GM12875 (cell line): ENCODE measurements around the gene KCNK4.

ENCODE experiments used
- H3K4me3 ChIP-seq: one replicate; pipeline ENCODE4 v1.5.1; 2011; ENCODE audit warnings: low read depth, low read length, control low read depth
- TF ChIP-seq, protein P1 (sequence below): IDR thresholded peaks from 2 replicates; pipeline ENCODE4 v1.5.1; 2011; ENCODE audit warnings: low read depth, mild to moderate bottlenecking, control low read depth, inconsistent platforms, low read length, moderate library complexity, borderline replicate concordance; ENCODE audit not compliant: insufficient read depth

The KCNK4 gene

GRCh38 chr11:64303109-64304031 lies 12.3 kb downstream of the KCNK4 start:
- TF ChIP-seq, protein P1, sequence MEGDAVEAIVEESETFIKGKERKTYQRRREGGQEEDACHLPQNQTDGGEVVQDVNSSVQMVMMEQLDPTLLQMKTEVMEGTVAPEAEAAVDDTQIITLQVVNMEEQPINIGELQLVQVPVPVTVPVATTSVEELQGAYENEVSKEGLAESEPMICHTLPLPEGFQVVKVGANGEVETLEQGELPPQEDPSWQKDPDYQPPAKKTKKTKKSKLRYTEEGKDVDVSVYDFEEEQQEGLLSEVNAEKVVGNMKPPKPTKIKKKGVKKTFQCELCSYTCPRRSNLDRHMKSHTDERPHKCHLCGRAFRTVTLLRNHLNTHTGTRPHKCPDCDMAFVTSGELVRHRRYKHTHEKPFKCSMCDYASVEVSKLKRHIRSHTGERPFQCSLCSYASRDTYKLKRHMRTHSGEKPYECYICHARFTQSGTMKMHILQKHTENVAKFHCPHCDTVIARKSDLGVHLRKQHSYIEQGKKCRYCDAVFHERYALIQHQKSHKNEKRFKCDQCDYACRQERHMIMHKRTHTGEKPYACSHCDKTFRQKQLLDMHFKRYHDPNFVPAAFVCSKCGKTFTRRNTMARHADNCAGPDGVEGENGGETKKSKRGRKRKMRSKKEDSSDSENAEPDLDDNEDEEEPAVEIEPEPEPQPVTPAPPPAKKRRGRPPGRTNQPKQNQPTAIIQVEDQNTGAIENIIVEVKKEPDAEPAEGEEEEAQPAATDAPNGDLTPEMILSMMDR: no peak
- H3K4me3 ChIP-seq: no peak overlapping the region

- TF ChIP-seq, protein P1: no peak
- H3K4me3 ChIP-seq: peak overlapping the region; percentile 59
Measured at GRCh38 chr11:64304032-64304315, 12.9 kb downstream of the KCNK4 start.

GRCh38 chr11:64304316-64305072 lies 13.4 kb downstream of the KCNK4 start:
- H3K4me3 ChIP-seq: peak overlapping the region; percentile 59
- TF ChIP-seq, protein P1: peak; percentile 94

DNA sequence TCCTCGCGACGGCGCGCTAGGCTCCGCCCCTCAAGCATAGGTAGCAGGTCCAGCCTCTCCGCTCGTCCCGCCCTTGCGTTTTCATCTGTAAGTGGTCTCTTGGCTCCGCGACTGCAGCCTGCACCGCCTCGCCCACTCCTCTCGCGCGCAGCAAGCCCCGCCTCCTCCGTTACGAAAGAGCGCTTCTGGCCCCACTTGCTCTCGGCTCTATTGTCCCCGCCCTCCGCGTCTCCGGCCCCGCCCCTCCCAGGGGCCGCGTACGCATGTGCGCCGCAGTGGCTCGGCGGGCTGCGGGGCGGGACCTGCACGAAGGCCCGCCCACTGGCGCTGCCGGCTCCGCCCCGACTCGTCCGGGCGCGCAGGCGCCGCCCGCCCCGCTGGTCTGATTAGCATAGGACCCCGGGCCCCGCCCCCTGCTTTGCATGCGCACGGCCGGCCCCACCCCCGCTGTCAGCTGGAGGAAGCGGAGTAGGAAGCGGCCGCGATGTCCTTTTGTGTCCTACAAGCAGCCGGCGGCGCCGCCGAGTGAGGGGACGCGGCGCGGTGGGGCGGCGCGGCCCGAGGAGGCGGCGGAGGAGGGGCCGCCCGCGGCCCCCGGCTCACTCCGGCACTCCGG lies 14.1 kb downstream of the KCNK4 start, which contains the start of gene ESRRA:
Gene ESRRA, plus strand, starts transcription at position 450 of the 616 bp plus-strand sequence. CDS start 1,656 bp downstream, outside the sequence.
- peak within 1 kb of the TSS; percentile 65 for H3K4me3 ChIP-seq
- TF ChIP-seq, protein P1: no peak

DNA sequence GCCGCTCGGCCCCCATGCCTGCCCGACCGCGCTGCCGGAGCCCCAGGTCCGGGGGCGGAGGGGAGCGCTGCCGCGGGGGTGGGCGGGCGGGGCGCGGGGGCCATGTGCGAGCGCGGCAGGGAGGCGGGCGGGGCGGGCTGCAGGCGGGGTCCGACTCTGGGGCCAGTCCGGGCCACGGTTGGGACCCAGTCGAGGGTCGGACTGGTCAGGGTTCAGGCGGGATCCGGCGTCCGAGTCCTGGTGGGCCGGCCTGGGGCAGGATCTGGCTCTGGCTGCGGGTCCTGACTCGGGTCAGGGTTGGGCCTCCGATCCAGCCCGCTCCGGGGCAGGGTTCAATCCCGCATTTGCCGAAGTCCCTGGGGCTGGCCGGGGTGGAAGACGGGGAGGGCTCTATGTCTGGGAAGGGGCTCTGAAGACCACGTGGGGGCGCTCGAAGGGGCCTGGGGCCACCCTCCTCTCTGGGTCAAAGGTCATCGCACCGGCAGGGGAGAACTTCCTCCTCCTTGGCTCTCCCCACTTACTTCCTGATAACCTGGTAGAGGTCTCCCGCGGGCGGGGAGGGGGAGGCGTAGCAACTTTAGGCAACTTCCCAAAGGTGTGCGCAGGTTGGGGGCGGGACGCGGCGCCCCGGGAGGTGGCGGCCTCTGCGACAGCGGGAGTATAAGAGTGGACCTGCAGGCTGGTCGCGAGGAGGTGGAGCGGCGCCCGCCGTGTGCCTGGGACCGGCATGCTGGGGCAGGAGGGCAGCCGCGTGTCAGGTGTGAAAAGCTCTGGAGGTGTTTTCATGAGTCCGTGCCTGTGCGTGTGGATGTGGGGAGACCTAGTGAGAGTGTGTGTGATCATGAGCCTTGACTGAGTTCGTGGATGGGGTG lies 14.8 kb downstream of the KCNK4 start:
- TF ChIP-seq, protein P1: peak; percentile 53; the same call in 1 of the 2 replicates
- H3K4me3 ChIP-seq: peak overlapping the region; percentile 65

DNA sequence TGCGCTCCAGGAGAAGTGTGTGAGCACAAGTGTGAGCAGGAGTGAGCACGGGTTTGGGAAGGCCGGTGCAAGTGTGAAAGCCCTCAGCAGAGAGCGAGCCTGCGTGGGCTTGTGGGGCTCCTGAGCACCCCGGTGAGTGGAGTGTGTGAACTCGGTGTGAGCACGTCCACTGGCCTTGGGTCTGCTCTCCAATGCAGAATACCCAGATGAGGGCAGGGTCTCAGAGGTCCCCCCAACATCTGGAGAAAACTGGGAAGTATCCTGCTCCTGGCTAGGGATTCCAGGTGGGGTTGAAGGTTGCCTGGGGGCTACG lies 15.4 kb downstream of the KCNK4 start:
- H3K4me3 ChIP-seq: peak overlapping the region; percentile 65
- TF ChIP-seq, protein P1: no peak
